ENCODE results near the gene ST8SIA5. TPM values are rescaled to one million over a fixed set of nuclear protein-coding genes. Genes with fewer than 3 reads are reported as not detected.

The ST8SIA5 gene
- total and polyA plus RNA-seq, 9 of the 15 experiments (the other 6 are each of a cell fraction or from before 2014, with no cell fraction given) = 0.03 to 0.33 (median 0.06) TPM; not detected in 5

GRCh38 chr18:46715062-46715461 is 41.8 kb downstream of the ST8SIA5 start (continued):
- TF ChIP-seq E2F5 (CRISPR knock-in tag; IDR thresholded peaks at IDR 0.05) = no peak

GRCh38 chr18:46712406-46712805 is 44.4 kb downstream of the ST8SIA5 start:
- H3K36me3 ChIP-seq (ENCODE audit: control insufficient read depth, insufficient read depth, low read length) = no peaks in the 10 kb centered on the region
- intact Hi-C loops (cut with micrococcal nuclease) (no loop called here), in situ Hi-C loops (cut with MboI) (no loop called here)
- no peak overlapping the region for H3K27ac ChIP-seq (ENCODE audit: extremely low read depth, low read depth, low read length)
- ATAC-seq (no peak), DNase-seq (ENCODE audit: extremely low read depth in 1 of 4, low spot score in 3 of 4) (no peak), FAIRE-seq (no peak)
- H3K4me1 ChIP-seq (replicated peaks in 1 of 2; ENCODE audit: control insufficient read depth in 2 of 2, insufficient read depth in 2 of 2, low read length in 2 of 2) = peaks cover 0 to 11% of the 10 kb centered on the region in 2 experiments; a peak in 3 of 5 replicates
- no peaks in the 10 kb centered on the region; the same call in 1 of the 2 replicates for H4K20me1 ChIP-seq (replicated peaks; ENCODE audit: control insufficient read depth, insufficient read depth, low read length)
- ChIA-PET POLR2A (no interaction called here), CTCF (ENCODE audit: low intra/inter-chr PET ratio) (no interaction called here)
- no peak overlapping the region for H2AFZ ChIP-seq (ENCODE audit: low read depth, low read length)
- no peak overlapping the region for H3K4me2 ChIP-seq (ENCODE audit: insufficient read depth, low read length)
- H3K4me3 ChIP-seq = no peak overlapping the region
- no TSS peak for BruUV-seq (replicated peaks)
- H3K9me3 ChIP-seq (replicated peaks; ENCODE audit: control insufficient read depth, insufficient read depth, low read depth, low read length) = no peaks in the 10 kb centered on the region
- H3K27me3 ChIP-seq (ENCODE audit: control insufficient read depth in 2 of 2, insufficient read depth in 2 of 2, low read length in 2 of 2) = peaks cover 0 to 19% of the 10 kb centered on the region in 2 experiments; a peak in 2 of 5 replicates
- WGBS (ENCODE audit: insufficient coverage, low coverage, missing lambda C conversion rate) = 4% methylated on average over 5 of the region's 5 CpGs
- H3K9me1 ChIP-seq (ENCODE audit: control insufficient read depth, insufficient read depth, low read length) = no peaks in the 10 kb centered on the region
- no peak overlapping the region for H3K9ac ChIP-seq (ENCODE audit: insufficient read depth in 1 of 2, low read depth in 2 of 2, low read length in 2 of 2)
- no peaks in the 10 kb centered on the region for H3K79me2 ChIP-seq (ENCODE audit: control insufficient read depth, insufficient read depth, low read length)
- TF ChIP-seq HNRNPUL1 (IDR thresholded peaks at IDR 0.05; ENCODE audit: low read length) (no peak), TRIM25 (IDR thresholded peaks at IDR 0.05; ENCODE audit: borderline replicate concordance) (no peak), ZBTB11 (CRISPR knock-in tag; IDR thresholded peaks at IDR 0.05) (no peak), ELK3 (CRISPR knock-in tag; IDR thresholded peaks at IDR 0.05) (no peak), SNAPC5 (CRISPR knock-in tag; IDR thresholded peaks at IDR 0.05) (no peak), ZNF12 (CRISPR knock-in tag; IDR thresholded peaks at IDR 0.05) (no peak), ZNF239 (CRISPR knock-in tag; IDR thresholded peaks at IDR 0.05) (no peak), ZNF431 (CRISPR knock-in tag; IDR thresholded peaks at IDR 0.05) (no peak), ZBTB34 (CRISPR knock-in tag; IDR thresholded peaks at IDR 0.05) (no peak), SIN3A (IDR thresholded peaks at IDR 0.05; ENCODE audit: borderline replicate concordance in 2 of 2, control insufficient read depth in 1 of 2, low read depth in 2 of 2, low read length in 2 of 2) (no peak)
